GM12891 (cell line): ENCODE data around the gene ATP6V1C2.
A peak's percentile ranks its signal among the peaks of the same experiment; 100 is the strongest.

Experiments used
- DNase-seq: peaks from one replicate; pipeline ENCODE4 v3.0.0; 2011; ENCODE audit warnings: low spot score; ENCODE audit not compliant: insufficient read length
- FAIRE-seq: peaks from 2 replicates; lab custom pipeline; 2011; peaks lifted over from hg19 to GRCh38; lab: Jason Lieb, UNC
- PAX5 ChIP-seq: IDR thresholded peaks from 2 replicates; pipeline ENCODE4 v1.6.1; 2011; ENCODE audit warnings: low read length, moderate library complexity, mild to moderate bottlenecking; ENCODE audit not compliant: insufficient read depth, severe bottlenecking
- POLR2A ChIP-seq: IDR thresholded peaks from 2 replicates; pipeline ENCODE4 v1.6.1; 2011; ENCODE audit warnings: low read depth, low read length, control low read depth
- POLR2AphosphoS5 ChIP-seq: IDR thresholded peaks from 2 replicates; pipeline ENCODE4 v1.6.1; 2011; ENCODE audit warnings: low read depth, low read length, control low read depth
- POU2F2 ChIP-seq: IDR thresholded peaks from 2 replicates; pipeline ENCODE4 v1.6.1; 2011; ENCODE audit warnings: low read depth, mild to moderate bottlenecking, control low read depth, low read length, moderate library complexity
- SPI1 ChIP-seq: IDR thresholded peaks from 2 replicates; pipeline ENCODE4 v1.6.1; 2011; ENCODE audit warnings: low read depth, low read length, control low read depth
- TAF1 ChIP-seq: IDR thresholded peaks from 2 replicates; pipeline ENCODE4 v1.6.1; 2011; ENCODE audit warnings: low read depth, low read length, control low read depth

Gene ATP6V1C2

GRCh38 chr2:10720947-10721395 is 459 bp upstream of the ATP6V1C2 start:
- FAIRE-seq (no peak), DNase-seq (no peak)

GRCh38 chr2:10722252-10722825 is 909 bp downstream of the ATP6V1C2 start:
- FAIRE-seq: peak; percentile 16
- no peak for DNase-seq
- TF ChIP-seq POLR2AphosphoS5: no peak
- TF ChIP-seq TAF1: no peak
- no peak for TF ChIP-seq POU2F2
- TF ChIP-seq SPI1: no peak
- TF ChIP-seq PAX5: no peak
- no peak for TF ChIP-seq POLR2A

More at GRCh38 chr2:10720947-10721395, 459 bp upstream of the ATP6V1C2 start:
- TF ChIP-seq POLR2A (no peak), POU2F2 (no peak), TAF1 (no peak), SPI1 (no peak), POLR2AphosphoS5 (no peak), PAX5 (no peak)

- TF ChIP-seq POU2F2 (no peak), POLR2A (no peak), POLR2AphosphoS5 (no peak), TAF1 (no peak), SPI1 (no peak), PAX5 (no peak)
- FAIRE-seq (no peak), DNase-seq (no peak)
Measured at GRCh38 chr2:10732924-10733565, 11.6 kb downstream of the ATP6V1C2 start.

DNA sequence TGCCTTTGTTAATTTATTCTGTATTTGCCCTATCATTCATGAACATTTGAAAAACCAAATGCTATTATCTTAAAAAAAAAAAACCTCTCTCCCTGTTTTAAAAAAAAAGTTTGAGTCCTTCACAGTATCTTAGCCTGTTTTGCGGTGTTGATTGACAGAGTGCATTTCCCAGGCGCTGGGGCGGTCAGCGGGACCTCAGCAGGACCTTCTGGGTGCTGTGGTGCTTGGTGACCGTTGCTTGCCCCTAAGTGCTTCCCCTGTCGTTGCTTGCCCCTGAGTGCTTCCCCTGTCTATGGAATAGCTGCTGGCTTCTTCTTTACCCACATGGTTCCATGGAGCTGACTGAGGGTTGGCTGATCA is 12.1 kb downstream of the ATP6V1C2 start:
- no peak for FAIRE-seq
- DNase-seq: no peak
- TF ChIP-seq POLR2AphosphoS5 (no peak), SPI1 (no peak), POLR2A (no peak), PAX5 (no peak), TAF1 (no peak), POU2F2 (no peak)

DNA sequence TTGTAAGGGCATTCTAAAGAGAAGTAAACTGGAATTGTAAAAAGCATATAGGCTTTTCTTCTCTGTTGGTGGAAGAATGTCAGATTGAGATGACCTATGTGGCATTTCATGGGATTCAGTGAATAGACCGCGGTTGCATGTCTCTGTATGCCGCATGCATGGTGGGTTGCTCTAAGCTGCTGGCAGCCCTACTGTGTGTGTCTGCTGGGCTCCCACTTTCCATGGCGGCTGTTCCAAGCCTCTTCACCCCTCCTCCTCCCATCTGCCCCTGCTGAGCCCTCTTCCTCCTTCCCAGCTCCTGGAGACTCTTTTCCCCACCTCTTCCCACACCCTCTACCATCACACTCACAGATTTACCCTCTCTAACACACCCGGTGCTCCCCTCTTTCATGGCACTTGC is 12.6 kb downstream of the ATP6V1C2 start:
- TF ChIP-seq SPI1 (no peak), POLR2A (no peak), POLR2AphosphoS5 (no peak), POU2F2 (no peak), PAX5 (no peak), TAF1 (no peak)
- DNase-seq (no peak), FAIRE-seq (no peak)

DNA sequence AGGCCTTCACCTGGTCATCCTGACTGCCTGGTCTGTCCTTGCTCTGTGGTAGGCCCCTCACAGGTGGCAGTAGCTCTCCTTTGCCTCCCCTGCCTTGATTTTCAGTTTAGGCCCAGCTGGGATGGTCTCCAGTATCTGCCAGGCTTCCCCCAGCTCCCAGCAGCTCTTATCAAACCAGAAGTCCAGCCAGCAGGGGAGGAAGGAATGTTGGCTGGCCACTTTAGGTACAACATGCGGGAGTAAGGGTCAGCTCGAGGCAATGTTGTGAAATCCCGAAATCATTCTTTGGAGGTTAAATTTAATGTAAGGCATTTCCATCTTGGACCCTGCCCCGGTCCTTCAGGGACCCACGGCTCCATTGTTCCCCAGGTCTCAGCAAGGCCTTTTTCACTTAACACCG is 16.8 kb downstream of the ATP6V1C2 start:
- DNase-seq (no peak), FAIRE-seq (no peak)
- TF ChIP-seq POLR2A (no peak), SPI1 (no peak), PAX5 (no peak), POLR2AphosphoS5 (no peak), TAF1 (no peak), POU2F2 (no peak)

GRCh38 chr2:10740226-10740625 is 18.8 kb downstream of the ATP6V1C2 start:
- DNase-seq: no peak
- no peak for FAIRE-seq
- TF ChIP-seq POU2F2: no peak
- TF ChIP-seq POLR2AphosphoS5: no peak
- no peak for TF ChIP-seq TAF1
- TF ChIP-seq POLR2A: no peak
- TF ChIP-seq SPI1: no peak
- TF ChIP-seq PAX5: no peak

DNA sequence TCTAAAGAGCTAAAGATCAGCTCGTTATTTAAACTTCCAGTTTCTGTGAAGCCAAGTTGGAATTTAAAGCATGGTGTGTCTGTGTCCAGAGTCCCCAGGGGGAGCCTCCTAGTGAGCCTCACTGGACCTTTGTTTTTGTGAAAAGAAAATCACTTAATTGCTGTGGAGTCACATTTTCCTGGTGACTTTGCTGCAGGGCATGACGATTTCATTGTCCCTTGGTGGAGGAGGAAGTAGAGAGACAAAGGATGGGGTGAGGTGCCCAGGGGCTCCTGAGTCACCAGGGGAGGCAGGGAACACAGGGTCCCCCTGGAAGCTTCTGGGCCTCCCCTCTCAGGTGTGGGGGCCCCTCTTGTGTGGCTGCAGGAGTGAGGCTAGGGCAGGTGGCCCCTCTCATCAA is 19.7 kb downstream of the ATP6V1C2 start:
- TF ChIP-seq POU2F2: no peak
- no peak for TF ChIP-seq POLR2AphosphoS5
- TF ChIP-seq TAF1: no peak
- no peak for TF ChIP-seq POLR2A
- no peak for TF ChIP-seq SPI1
- TF ChIP-seq PAX5: no peak
- no peak for DNase-seq
- no peak for FAIRE-seq

GRCh38 chr2:10742666-10743065 is 21.2 kb downstream of the ATP6V1C2 start:
- TF ChIP-seq TAF1 (no peak), PAX5 (no peak), SPI1 (no peak), POU2F2 (no peak), POLR2A (no peak), POLR2AphosphoS5 (no peak)
- FAIRE-seq: no peak
- DNase-seq: no peak

DNA sequence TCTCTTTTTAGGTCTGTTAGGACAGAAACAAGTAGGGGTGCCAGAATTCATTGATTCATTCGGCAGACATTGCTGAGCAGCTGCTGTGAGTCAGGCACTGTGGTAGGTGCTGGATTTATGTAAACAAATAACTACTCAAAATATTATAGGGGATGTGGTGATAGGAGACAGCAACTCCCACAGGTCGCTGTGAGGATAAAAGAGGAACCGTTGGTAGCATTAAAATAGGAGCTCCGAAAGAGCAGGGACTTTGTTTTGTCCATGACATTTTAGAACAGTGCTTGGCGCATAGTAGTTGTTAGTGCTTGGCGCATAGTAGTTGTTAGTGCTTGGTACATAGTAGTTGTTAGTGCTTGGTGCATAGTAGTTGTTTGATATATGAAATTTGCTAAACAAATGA is 29.2 kb downstream of the ATP6V1C2 start:
- TF ChIP-seq PAX5 (no peak), POU2F2 (no peak), TAF1 (no peak), SPI1 (no peak), POLR2A (no peak), POLR2AphosphoS5 (no peak)
- FAIRE-seq (no peak), DNase-seq (no peak)
